HepG2 (cell line): ENCODE data around the gene UCKL1. TPM values are rescaled to one million over a fixed set of nuclear protein-coding genes. Genes with fewer than 3 reads are reported as not detected.

Experiments
- CBX2 ChIP-seq, 2 experiments: fragments of 200-600 bp in 1 of 2; sonication (generic); formaldehyde crosslinking in 1 of 2; IDR thresholded peaks; 2 replicates each; pipeline versions ENCODE4 v1.7.0 to v1.8.1; 2018 to 2022; ENCODE audit warnings: low read depth in 2 of 2, low read length in 1 of 2, mild to moderate bottlenecking in 1 of 2, missing genetic modification reagents in 1 of 2
- ELF4 ChIP-seq: sonication (generic); formaldehyde crosslinking; IDR thresholded peaks from 2 replicates; pipeline ENCODE4 v1.5.0; 2020; ENCODE audit warnings: missing genetic modification reagents, mild to moderate bottlenecking, moderate library complexity, borderline replicate concordance
- GFI1 ChIP-seq: sonication (generic); formaldehyde crosslinking; IDR thresholded peaks from 2 replicates; pipeline ENCODE4 v1.5.0; 2020; ENCODE audit warnings: missing genetic modification reagents, mild to moderate bottlenecking, borderline replicate concordance
- GTF3A ChIP-seq: sonication (generic); formaldehyde crosslinking; conservative IDR thresholded peaks from 2 replicates; pipeline ENCODE4 v1.4.0; 2020; ENCODE audit warnings: mild to moderate bottlenecking, missing genetic modification reagents
- HDAC6 ChIP-seq: fragments of 200-600 bp; sonication (generic); IDR thresholded peaks from 2 replicates; pipeline ENCODE4 v1.7.0; 2017; ENCODE audit warnings: mild to moderate bottlenecking, antibody characterized with exemption, low read length, low read depth
- NFAT5 ChIP-seq: sonication (generic); formaldehyde crosslinking; IDR thresholded peaks from 2 replicates; pipeline ENCODE4 v1.4.0; 2020; ENCODE audit warnings: missing genetic modification reagents
- NONO ChIP-seq, 2 experiments: fragments of 450-650 bp in 1 of 2; sonication (generic) in 1 of 2; formaldehyde crosslinking in 1 of 2; IDR thresholded peaks in 1 of 2; conservative IDR thresholded peaks in 1 of 2; 2 replicates each; pipeline versions ENCODE4 v1.6.1 to v1.8.0; 2017 to 2022; ENCODE audit warnings: mild to moderate bottlenecking in 1 of 2, missing genetic modification reagents in 1 of 2, moderate library complexity in 1 of 2
- PRMT3 ChIP-seq: sonication (generic); formaldehyde crosslinking; IDR thresholded peaks from 2 replicates; pipeline ENCODE4 v1.8.1; 2022; ENCODE audit warnings: low read depth, mild to moderate bottlenecking, moderate library complexity, missing genetic modification reagents, borderline replicate concordance
- RNF2 ChIP-seq: fragments of 450-650 bp; conservative IDR thresholded peaks from 2 replicates; pipeline ENCODE4 v1.6.1; 2016; ENCODE audit warnings: low read depth
- SOX5 ChIP-seq: IDR thresholded peaks from 2 replicates; pipeline ENCODE4 v1.6.1; 2016; ENCODE audit warnings: borderline replicate concordance
- YY1 ChIP-seq: IDR thresholded peaks from 2 replicates; pipeline ENCODE4 v1.6.1; 2011; ENCODE audit warnings: low read length, low read depth, moderate library complexity, mild to moderate bottlenecking; ENCODE audit not compliant: insufficient read depth, insufficient replicate concordance
- ZNF557 ChIP-seq: sonication (generic); formaldehyde crosslinking; IDR thresholded peaks from 2 replicates; pipeline ENCODE4 v1.4.0; 2020; ENCODE audit warnings: missing genetic modification reagents
- ZNF792 ChIP-seq: IDR thresholded peaks from 2 replicates; pipeline ENCODE4 v1.6.1; 2016
- polyA plus RNA-seq, 8 experiments: library from polyadenylated mRNA; depleted of rRNA in 3 of 8; stranded (reverse) in 7 of 8; unstranded in 1 of 8; fragments of >200 nt; fragmentation: Illumina TruSeq in 4 of 8; extraction: Trizol in 4 of 8; gene quantifications; 2 replicates each; pipeline versions ENCODE4 v1.2.1 to v1.2.3, GENCODE V29; 2011 to 2016; ENCODE audit warnings: low read depth in 4 of 8, missing spikeins in 1 of 8, mixed read lengths in 1 of 8; ENCODE audit not compliant: insufficient read depth in 1 of 8
- total RNA-seq, 5 experiments: library from RNA; depleted of rRNA; stranded (reverse); fragments of >200 nt; fragmentation: Illumina TruSeq; extraction: Trizol; gene quantifications; 2 replicates each; pipeline ENCODE4 v1.2.3, GENCODE V29; 2016; ENCODE audit warnings: low read depth in 1 of 5
- TF ChIP-seq, protein P1 (sequence below): IDR thresholded peaks from 2 replicates; pipeline ENCODE4 v1.6.1; 2012; ENCODE audit warnings: low read depth, low read length, improper control_type of control experiment
- TF ChIP-seq, protein P2 (sequence below): sonication (generic); formaldehyde crosslinking; IDR thresholded peaks from 2 replicates; pipeline ENCODE4 v1.5.1; 2020; ENCODE audit warnings: mild to moderate bottlenecking, missing genetic modification reagents

UCKL1 gene
- total and polyA plus RNA-seq, 2 of the 13 experiments (the other 11 are each of a cell fraction or from before 2014, with no cell fraction given), result 50.2 to 126 TPM

GRCh38 chr20:63957004-63957689 lies 931 bp upstream of the UCKL1 start (continued):
- TF ChIP-seq NFAT5 (CRISPR knock-in tag) (0 out of 2 replicates have a peak, but pooled peaks have one; percentile 20), GTF3A (CRISPR knock-in tag) (no peak), ZNF792 (peak; percentile 87), SOX5 (CRISPR knock-in tag) (peak; percentile 53; the same call in 1 of the 2 replicates), CBX2 (IDR thresholded peaks at IDR 0.05; ENCODE audit: low read depth, low read length) (no peak), CBX2 (CRISPR knock-in tag; IDR thresholded peaks at IDR 0.05; ENCODE audit: low read depth) (no peak), RNF2 (peak; percentile 45; the same call in 1 of the 2 replicates), GFI1 (no peak), ELF4 (no peak), YY1 (no peak), HDAC6 (no peak), NONO (IDR thresholded peaks at IDR 0.05) (no peak), NONO (CRISPR knock-in tag; conservative IDR thresholded peaks at IDR 0.05) (peak; percentile 86), PRMT3 (CRISPR knock-in tag) (no peak), ZNF557 (CRISPR knock-in tag) (peak; percentile 88; the same call in 1 of the 2 replicates)
- TF ChIP-seq, protein P1, sequence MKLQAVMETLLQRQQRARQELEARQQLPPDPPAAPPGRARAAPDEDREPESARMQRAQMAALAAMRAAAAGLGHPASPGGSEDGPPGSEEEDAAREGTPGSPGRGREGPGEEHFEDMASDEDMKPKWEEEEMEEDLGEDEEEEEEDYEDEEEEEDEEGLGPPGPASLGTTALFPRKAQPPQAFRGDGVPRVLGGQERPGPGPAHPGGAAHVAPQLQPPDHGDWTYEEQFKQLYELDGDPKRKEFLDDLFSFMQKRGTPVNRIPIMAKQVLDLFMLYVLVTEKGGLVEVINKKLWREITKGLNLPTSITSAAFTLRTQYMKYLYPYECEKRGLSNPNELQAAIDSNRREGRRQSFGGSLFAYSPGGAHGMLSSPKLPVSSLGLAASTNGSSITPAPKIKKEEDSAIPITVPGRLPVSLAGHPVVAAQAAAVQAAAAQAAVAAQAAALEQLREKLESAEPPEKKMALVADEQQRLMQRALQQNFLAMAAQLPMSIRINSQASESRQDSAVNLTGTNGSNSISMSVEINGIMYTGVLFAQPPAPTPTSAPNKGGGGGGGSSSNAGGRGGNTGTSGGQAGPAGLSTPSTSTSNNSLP, result no peak
- TF ChIP-seq, protein P2, sequence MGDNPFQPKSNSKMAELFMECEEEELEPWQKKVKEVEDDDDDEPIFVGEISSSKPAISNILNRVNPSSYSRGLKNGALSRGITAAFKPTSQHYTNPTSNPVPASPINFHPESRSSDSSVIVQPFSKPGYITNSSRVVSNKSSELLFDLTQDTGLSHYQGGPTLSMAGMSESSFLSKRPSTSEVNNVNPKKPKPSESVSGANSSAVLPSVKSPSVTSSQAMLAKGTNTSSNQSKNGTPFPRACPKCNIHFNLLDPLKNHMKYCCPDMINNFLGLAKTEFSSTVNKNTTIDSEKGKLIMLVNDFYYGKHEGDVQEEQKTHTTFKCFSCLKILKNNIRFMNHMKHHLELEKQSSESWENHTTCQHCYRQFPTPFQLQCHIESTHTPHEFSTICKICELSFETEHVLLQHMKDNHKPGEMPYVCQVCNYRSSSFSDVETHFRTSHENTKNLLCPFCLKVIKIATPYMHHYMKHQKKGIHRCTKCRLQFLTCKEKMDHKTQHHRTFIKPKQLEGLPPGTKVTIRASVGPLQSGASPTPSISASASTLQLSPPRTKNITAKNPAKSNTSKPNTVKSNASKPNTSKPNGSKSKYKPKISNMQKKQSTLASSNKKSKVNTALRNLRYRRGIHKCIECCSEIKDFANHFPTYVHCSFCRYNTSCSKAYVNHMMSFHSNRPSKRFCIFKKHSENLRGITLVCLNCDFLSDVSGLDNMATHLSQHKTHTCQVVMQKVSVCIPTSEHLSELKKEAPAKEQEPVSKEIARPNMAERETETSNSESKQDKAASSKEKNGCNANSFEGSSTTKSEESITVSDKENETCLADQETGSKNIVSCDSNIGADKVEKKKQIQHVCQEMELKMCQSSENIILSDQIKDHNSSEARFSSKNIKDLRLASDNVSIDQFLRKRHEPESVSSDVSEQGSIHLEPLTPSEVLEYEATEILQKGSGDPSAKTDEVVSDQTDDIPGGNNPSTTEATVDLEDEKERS (CRISPR knock-in tag), result peak; percentile 83
